HL-60/S4 treated with phorbol 12-myristate 13-acetate at 8.2 ng/mL for 4 days and 3 days (cell line): ENCODE data around the gene TMEM52.
"Not testable (repeated sequence)": the region's sequence is repeated elsewhere in the genome, so short reads cannot be mapped to it uniquely, and the experiment has no call there.

Experiments used
- in situ Hi-C: fragments of 300-500 bp; cut with MboI; formaldehyde crosslinking; loops from 2 replicates; pipeline ENCODE4 v1.15.0; 2022; ENCODE audit warnings: low sequenced_read_pairs

The TMEM52 gene

DNA sequence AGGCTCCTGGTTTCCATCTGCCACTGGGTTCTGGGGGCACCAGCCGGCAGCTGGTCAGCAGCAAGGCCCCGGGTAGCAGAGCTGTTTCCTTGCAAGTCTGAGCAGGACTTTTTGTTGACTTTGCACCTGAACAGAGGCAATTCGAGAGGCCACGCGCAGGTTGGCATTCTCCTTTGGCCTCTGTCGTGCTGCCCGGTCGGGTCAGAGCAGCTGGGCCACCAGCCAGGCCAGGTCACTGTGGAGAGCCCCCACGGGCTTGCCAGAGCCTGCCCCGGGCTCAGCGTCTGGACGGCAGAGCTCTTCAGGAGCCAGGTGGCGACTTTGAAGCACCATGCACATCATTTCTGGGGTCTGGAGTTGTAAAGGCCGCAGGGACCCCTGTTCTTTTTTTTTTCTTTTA lies 28.4 kb upstream of the TMEM52 start:
- in situ Hi-C loops: no loop called here

GRCh38 chr1:1946540-1946939 lies 27.5 kb upstream of the TMEM52 start:
- in situ Hi-C loops: no loop called here

GRCh38 chr1:1945782-1946393 lies 26.8 kb upstream of the TMEM52 start:
- in situ Hi-C loops: no loop called here

DNA sequence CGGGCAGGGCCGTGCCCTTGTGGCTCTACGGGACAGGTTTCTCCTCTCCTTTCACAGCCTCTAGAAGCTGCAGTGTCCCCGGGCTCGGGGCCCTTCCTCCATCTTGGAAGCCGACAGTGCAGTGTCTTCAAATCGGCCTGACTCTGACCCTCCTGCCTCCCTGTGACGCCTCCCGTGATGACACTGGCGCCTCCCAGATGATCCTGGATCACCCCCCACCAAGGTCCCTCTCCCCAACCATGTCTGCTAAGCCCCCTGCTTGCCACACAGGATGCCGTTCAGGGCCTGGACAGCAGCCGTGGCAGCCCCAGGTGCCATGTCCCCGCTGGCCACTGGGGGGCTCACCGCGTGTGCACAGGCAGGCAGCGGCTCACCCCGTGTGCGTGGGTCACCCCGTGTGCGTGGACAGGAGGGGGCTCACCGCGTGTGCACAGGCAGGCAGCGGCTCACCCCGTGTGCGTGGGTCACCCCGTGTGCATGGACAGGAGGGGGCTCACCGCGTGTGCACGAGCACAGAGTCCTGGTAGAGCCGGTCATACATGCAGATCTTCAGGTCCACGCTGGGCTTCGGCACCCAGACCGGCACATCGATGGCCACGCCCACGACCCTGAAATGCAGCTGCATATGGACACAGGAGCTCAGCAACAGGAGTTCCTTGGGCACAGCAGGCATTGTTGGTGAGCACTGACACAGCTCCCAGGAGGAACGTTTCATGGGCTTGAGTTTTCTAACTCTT lies 24.9 kb upstream of the TMEM52 start:
- in situ Hi-C loops: no loop called here

DNA sequence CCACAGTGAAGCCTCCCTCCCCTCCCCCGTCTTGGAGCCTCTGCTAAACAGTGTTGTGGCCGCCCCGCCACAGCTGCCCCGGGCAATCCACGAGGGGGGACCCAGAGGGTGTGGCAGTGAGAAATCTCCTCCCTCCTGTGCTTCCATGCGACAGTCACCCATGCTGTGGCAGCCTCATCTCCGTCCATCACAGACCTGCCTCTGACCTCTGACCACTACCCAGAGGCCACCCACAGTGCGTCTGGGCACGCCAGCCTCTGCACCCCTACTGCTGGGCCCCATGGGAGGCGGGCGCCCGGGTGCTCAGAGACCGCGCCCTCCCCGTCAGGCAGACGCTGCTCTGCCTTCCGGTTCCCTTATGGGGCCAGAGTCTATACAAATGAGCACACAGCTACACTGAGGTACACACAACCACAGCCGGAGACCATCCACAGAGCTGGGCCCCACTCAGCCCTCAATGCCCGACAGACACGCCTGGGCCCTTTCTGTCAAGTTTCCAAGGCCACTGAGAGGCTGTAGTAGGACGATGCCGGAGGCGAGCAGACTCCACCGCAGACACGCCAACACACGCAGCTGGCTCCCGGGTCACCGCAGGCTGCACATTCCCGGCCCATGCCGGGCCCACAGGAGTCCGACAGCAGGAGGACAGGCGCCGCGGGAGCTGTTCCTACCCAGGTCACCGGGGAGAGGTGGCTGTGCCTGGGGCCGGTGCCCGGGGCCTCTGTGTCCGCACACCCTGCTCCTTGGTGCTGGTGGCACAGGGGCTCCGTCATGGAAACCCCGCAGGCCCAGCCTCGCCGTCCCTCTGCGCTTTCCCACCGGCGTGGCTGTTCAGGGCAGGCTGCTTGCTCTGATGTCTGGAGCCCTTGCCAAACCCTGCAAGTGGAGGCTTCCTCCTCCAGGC lies 23.9 kb upstream of the TMEM52 start:
- in situ Hi-C loops: no loop called here

GRCh38 chr1:1941868-1942752 lies 23.0 kb upstream of the TMEM52 start:
- in situ Hi-C loops: no loop called here

DNA sequence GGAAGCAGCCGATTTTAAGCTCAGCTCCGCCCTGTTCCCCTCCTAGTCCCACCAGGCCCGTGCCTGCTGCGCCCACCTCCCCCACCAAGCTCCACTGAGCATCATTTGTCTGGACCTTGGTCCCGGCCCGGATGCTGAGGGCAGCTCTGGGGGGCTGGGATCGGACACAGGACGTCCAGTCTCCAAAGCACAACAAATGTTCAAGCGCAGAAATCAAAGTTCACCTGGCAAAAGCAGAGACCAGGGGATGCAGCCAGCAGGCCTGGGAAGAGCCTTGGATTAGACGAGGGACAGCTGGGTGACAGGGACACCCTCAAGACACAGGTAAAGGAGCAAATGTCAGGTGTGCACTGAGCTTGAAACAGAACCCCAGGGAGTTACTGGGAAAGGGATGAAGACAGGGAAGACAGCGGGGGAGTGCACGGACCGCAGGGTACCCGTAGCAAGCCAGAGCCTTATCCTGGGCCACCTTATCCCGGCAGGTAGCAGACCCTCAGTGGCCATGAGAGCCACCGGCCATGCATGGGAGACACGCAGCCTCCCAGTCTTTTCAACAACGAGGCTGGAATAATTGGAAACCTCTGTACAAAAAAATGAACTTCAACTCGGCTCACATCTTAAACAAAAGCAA lies 22.2 kb upstream of the TMEM52 start:
- in situ Hi-C loops: no loop called here

- in situ Hi-C loops: no loop called here
These were observed 21.0 kb upstream of the TMEM52 start for GRCh38 chr1:1940123-1940425.

DNA sequence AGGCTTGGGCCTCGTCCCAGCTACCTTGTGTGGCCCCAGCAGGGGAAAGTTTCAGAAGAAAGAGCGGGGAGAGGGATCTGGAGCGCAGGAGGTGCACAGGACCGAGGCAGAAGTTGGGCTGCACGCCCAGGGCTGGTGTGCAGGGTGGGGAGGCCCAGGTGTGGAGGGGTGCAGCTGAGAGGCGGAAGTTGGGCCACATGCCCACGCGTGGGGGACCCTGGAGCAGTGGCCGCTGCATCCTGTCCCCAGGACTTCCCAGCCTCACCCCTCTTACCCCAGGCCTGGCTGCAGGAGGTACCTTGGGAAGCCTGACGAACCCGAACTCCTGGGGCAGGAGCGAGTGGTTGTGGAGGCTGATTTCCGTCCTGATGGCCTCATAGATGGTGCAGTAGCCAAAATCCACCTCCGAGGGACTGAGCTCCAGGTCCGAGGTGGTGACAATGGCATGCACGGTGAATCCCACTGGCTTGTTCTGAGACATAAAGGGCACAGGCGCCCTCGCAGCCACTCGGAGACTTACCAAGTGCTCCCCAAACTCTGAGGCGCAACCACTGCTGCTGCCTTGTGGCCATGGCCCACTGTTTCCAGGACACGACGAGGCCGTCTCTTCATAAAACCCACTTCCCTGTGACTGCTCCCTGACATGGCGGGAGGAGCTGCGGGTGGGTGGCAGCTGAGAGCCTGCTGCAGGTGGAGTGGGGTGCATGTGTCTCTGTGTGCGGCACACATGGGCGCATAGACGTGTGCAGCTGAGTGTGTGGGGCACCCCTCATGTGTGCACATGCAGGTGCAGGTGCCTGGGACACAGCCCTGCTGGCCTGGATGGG lies 20.4 kb upstream of the TMEM52 start:
- in situ Hi-C loops: no loop called here

GRCh38 chr1:1938613-1939295 lies 19.7 kb upstream of the TMEM52 start:
- in situ Hi-C loops: no loop called here

DNA sequence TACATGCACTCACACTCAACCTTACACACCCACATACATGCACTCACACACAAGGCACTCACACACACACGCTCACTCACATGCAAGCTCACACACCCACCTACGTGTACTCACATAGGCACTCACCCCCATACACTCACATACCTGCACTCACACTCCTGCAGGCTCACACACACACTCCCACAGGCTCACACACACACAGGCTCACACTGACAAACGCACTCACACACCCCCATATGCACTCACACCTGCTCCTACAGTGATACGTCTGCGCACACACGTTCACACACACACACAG lies 19.1 kb upstream of the TMEM52 start:
- in situ Hi-C loops: no loop called here

GRCh38 chr1:1937549-1938275 lies 18.6 kb upstream of the TMEM52 start:
- in situ Hi-C loops: no loop called here

- in situ Hi-C loops: no loop called here
These were observed 18.0 kb upstream of the TMEM52 start for GRCh38 chr1:1937061-1937460.

GRCh38 chr1:1934848-1935247 lies 15.8 kb upstream of the TMEM52 start:
- in situ Hi-C loops: not testable (repeated sequence)

DNA sequence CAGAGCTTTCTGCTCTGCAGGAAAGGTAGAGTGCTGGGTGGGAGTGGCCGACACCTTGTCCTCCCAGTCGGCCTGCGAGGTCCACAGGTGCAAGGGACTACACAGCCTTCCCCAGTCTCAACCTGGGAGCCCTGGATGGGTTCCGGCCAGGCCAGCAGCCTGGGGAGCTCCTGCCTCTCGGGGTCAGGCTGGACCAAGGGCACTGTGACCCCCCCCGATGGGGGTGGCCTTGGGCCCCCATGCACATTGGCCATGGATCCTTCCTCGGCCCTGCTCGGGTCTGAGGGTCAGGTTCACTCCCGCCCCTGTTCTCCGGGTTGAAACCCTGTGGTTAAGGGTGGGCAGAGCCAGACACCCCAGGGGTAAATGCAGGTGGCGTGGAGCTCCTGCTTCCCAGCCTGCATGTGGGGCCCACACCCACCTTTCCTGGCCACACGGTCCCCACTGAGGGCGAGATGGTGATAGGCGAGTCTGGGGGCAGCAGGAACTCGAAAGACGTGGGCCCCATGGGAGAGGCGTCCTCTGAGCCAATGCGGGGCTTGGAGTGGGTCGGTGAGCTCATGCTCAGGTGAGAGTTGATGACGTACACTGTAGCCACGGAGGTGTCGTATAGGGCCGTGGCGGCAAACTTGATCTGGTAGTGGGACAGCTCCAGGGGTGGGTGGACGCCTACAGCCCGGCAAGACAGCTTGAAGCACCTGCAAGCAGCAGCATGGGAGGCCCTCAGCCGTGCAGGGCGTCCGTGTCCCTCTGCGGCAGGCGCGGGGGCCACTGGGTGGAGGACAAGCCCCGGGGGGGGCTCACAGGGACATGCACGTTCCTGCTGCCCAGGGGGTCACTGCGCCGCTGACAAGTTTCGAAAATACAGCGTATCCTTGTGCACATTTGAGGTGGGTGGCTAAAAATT lies 10.8 kb upstream of the TMEM52 start:
- in situ Hi-C loops: no loop called here

DNA sequence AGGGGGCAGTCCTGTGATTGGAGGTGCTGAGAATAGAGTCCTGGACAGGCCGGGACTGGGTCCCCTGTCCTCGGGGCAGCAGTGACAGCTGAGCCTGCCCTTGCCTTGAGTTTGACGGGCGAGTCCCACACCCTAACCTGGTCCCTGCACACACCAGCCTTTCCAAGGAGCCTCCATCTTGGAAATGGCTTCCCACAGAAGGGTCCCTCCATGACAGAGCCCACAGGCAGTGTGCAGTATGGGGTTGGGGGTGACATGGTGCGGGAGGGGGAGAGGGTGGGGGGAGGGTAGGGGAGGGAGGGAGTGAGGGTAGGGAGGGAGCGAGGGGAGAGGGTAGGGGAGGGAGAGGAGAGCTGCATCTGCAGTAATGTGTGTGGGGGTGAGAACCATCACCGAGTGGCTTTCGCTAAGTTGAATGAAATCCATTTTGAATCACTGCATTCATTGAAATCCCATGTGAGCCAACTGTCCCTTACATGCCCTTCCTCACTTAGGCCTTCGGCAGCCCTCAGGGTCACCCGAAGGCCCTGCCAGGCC lies 10.1 kb upstream of the TMEM52 start:
- in situ Hi-C loops: no loop called here
